MM.1S (cell line): ENCODE results near the gene COPB1.

Experiments
- DNase-seq: peaks from one replicate; pipeline ENCODE4 v3.0.0-alpha.2; 2015
- H2AFZ ChIP-seq: fragments of 300-600 bp; sonication (generic); 2 replicates; pipeline ENCODE4 v1.6.0; 2016; ENCODE audit warnings: antibody characterized with exemption, low read length
- H3F3A ChIP-seq: fragments of 300-600 bp; sonication (generic); 2 replicates; pipeline ENCODE4 v1.6.1; 2016; ENCODE audit warnings: mild to moderate bottlenecking, antibody characterized with exemption, low read length, moderate library complexity, mixed read lengths; ENCODE audit not compliant: insufficient read depth
- H3K27ac ChIP-seq: fragments of 300-600 bp; sonication (generic); 2 replicates; pipeline ENCODE4 v1.5.1; 2016; ENCODE audit warnings: mild to moderate bottlenecking, low read length
- H3K27me3 ChIP-seq: fragments of 300-600 bp; sonication (generic); replicated peaks from 2 replicates; pipeline ENCODE4 v1.6.0; 2016; ENCODE audit warnings: low read length; ENCODE audit not compliant: insufficient read depth
- H3K36me3 ChIP-seq: fragments of 300-600 bp; sonication (generic); replicated peaks from 2 replicates; pipeline ENCODE4 v1.6.1; 2016; ENCODE audit warnings: mild to moderate bottlenecking, low read length, mixed read lengths; ENCODE audit not compliant: insufficient read depth
- H3K4me1 ChIP-seq: fragments of 300-600 bp; sonication (generic); 2 replicates; pipeline ENCODE4 v1.6.1; 2016; ENCODE audit warnings: low read length, mixed read lengths
- H3K4me2 ChIP-seq: fragments of 300-600 bp; sonication (generic); 2 replicates; pipeline ENCODE4 v1.6.0; 2016; ENCODE audit warnings: low read depth, low read length
- H3K4me3 ChIP-seq: fragments of 300-600 bp; sonication (generic); 2 replicates; pipeline ENCODE4 v1.5.1; 2016; ENCODE audit warnings: low read length, mixed read lengths
- H3K79me2 ChIP-seq: fragments of 300-600 bp; sonication (generic); 2 replicates; pipeline ENCODE4 v1.6.1; 2016; ENCODE audit warnings: mixed run types, low read length, mixed read lengths
- H3K9ac ChIP-seq: fragments of 300-600 bp; sonication (generic); 2 replicates; pipeline ENCODE4 v1.6.1; 2016; ENCODE audit warnings: low read length, mixed read lengths
- H3K9me2 ChIP-seq: fragments of 300-600 bp; sonication (generic); replicated peaks from 2 replicates; pipeline ENCODE4 v1.6.1; 2016; ENCODE audit warnings: mild to moderate bottlenecking, low read length, mixed read lengths; ENCODE audit not compliant: insufficient read depth
- H3K9me3 ChIP-seq: fragments of 300-600 bp; sonication (generic); replicated peaks from 2 replicates; pipeline ENCODE4 v1.6.1; 2016; ENCODE audit warnings: mild to moderate bottlenecking, low read length, mixed read lengths; ENCODE audit not compliant: insufficient read depth
- H4K20me1 ChIP-seq: fragments of 300-600 bp; sonication (generic); 2 replicates; pipeline ENCODE4 v1.6.1; 2016; ENCODE audit warnings: mild to moderate bottlenecking, low read length, moderate library complexity, mixed read lengths; ENCODE audit not compliant: insufficient read depth
- CTCF ChIP-seq: fragments of 300-600 bp; sonication (generic); IDR thresholded peaks from 2 replicates; pipeline ENCODE4 v1.5.1; 2016; ENCODE audit warnings: antibody characterized with exemption, low read length, mixed read lengths
- EZH2 ChIP-seq: fragments of 300-600 bp; sonication (generic); optimal IDR thresholded peaks from 2 replicates; pipeline ENCODE3; 2017; ENCODE audit warnings: low read depth, mild to moderate bottlenecking, antibody characterized with exemption, low read length, mixed read lengths
- EZH2phosphoT487 ChIP-seq: fragments of 300-600 bp; sonication (generic); IDR thresholded peaks from 2 replicates; pipeline ENCODE4 v1.6.1; 2018; ENCODE audit warnings: antibody characterized with exemption, low read length

The COPB1 gene

GRCh38 chr11:14520747-14521151 lies 21.1 kb upstream of the COPB1 start:
- peaks cover 7% of the 10 kb centered on the region for H3K36me3 ChIP-seq
- H3K9me3 ChIP-seq, result no peaks in the 10 kb centered on the region
- peaks cover 7% of the 10 kb centered on the region for H3F3A ChIP-seq
- DNase-seq, result no peak
- H3K4me1 ChIP-seq, result no peaks in the 10 kb centered on the region
- H4K20me1 ChIP-seq, result no peaks in the 10 kb centered on the region
- TF ChIP-seq CTCF (no peak), EZH2 (no peak), EZH2phosphoT487 (no peak)
- no peaks in the 10 kb centered on the region for H3K27me3 ChIP-seq
- H2AFZ ChIP-seq, result peak overlapping the region; percentile 51
- peak overlapping the region; percentile 85 for H3K4me3 ChIP-seq
- peak overlapping the region; percentile 88 for H3K27ac ChIP-seq
- peak overlapping the region; percentile 97 for H3K9ac ChIP-seq
- H3K4me2 ChIP-seq, result peak overlapping the region; percentile 80
- H3K9me2 ChIP-seq, result no peaks in the 10 kb centered on the region
- peaks cover 41% of the 10 kb centered on the region for H3K79me2 ChIP-seq

- H3K27ac ChIP-seq, result peak within 1 kb of the TSS; percentile 88
Measured at GRCh38 chr11:14519917-14520746, 20.5 kb upstream of the COPB1 start, which contains the start of gene PSMA1. Gene PSMA1 (minus strand): TSS chr11:14520386. CDS start chr11:14520299, 87 bp downstream.

GRCh38 chr11:14519597-14519916 lies 19.9 kb upstream of the COPB1 start:
- H3K27ac ChIP-seq, result peak overlapping the region; percentile 88
- no peaks in the 10 kb centered on the region for H4K20me1 ChIP-seq
- H3K79me2 ChIP-seq, result peaks cover 50% of the 10 kb centered on the region
- peak overlapping the region; percentile 97 for H3K9ac ChIP-seq
- H3K4me1 ChIP-seq, result no peaks in the 10 kb centered on the region
- no peaks in the 10 kb centered on the region for H3K9me2 ChIP-seq
- DNase-seq, result no peak
- peaks cover 7% of the 10 kb centered on the region for H3F3A ChIP-seq
- H2AFZ ChIP-seq, result peak overlapping the region; percentile 12; the same call in 1 of the 2 replicates
- peak overlapping the region; percentile 58 for H3K4me2 ChIP-seq
- no peak for TF ChIP-seq EZH2phosphoT487
- no peak for TF ChIP-seq CTCF
- TF ChIP-seq EZH2, result no peak
- no peaks in the 10 kb centered on the region for H3K27me3 ChIP-seq
- H3K4me3 ChIP-seq, result peak overlapping the region; percentile 85
- peaks cover 7% of the 10 kb centered on the region for H3K36me3 ChIP-seq
- no peaks in the 10 kb centered on the region for H3K9me3 ChIP-seq

More at GRCh38 chr11:14519917-14520746, 20.5 kb upstream of the COPB1 start, which contains the start of gene PSMA1:
- H3K4me1 ChIP-seq, result no peaks in the 10 kb centered on the region
- H3K4me3 ChIP-seq, result peak within 1 kb of the TSS; percentile 85
- TF ChIP-seq EZH2, result no peak
- no peak for TF ChIP-seq CTCF
- no peak for TF ChIP-seq EZH2phosphoT487
- H3K9me3 ChIP-seq, result no peaks in the 10 kb centered on the region
- DNase-seq, result peak; percentile 96
- H3K79me2 ChIP-seq, result peaks cover 44% of the 10 kb centered on the region
- no peaks in the 10 kb centered on the region for H3K27me3 ChIP-seq
- no peaks in the 10 kb centered on the region for H3K9me2 ChIP-seq
- peaks cover 7% of the 10 kb centered on the region for H3K36me3 ChIP-seq
- H3F3A ChIP-seq, result peaks cover 7% of the 10 kb centered on the region
- H3K4me2 ChIP-seq, result peak within 1 kb of the TSS; percentile 80
- H2AFZ ChIP-seq, result peak within 1 kb of the TSS; percentile 51
- H4K20me1 ChIP-seq, result no peaks in the 10 kb centered on the region
- peak within 1 kb of the TSS; percentile 97 for H3K9ac ChIP-seq
